Mesendoderm (in vitro differentiated cells): ENCODE data around the gene LRRC28.
A peak's percentile ranks its signal among the peaks of the same experiment; 100 is the strongest.

Experiments used
- DNase-seq: peaks from one replicate; pipeline ENCODE4 v3.0.0; 2013
- H2AK5ac ChIP-seq: 2 replicates; pipeline ENCODE4 v1.6.1; 2013; ENCODE audit warnings: low read length, inconsistent platforms
- H2BK120ac ChIP-seq: 2 replicates; pipeline ENCODE4 v1.6.1; 2013; ENCODE audit warnings: low read depth, mild to moderate bottlenecking, low read length, moderate library complexity, mixed read lengths
- H2BK15ac ChIP-seq: replicated peaks from 2 replicates; pipeline ENCODE4 v1.6.1; 2013; ENCODE audit warnings: low read depth, mild to moderate bottlenecking, moderate library complexity
- H2BK5ac ChIP-seq: 2 replicates; pipeline ENCODE4 v1.6.1; 2013; ENCODE audit warnings: low read length, inconsistent platforms
- H3K18ac ChIP-seq: 2 replicates; pipeline ENCODE4 v1.6.1; 2013; ENCODE audit warnings: mild to moderate bottlenecking, low read length, mixed read lengths
- H3K23ac ChIP-seq: one replicate; pipeline ENCODE4 v1.6.1; 2013; ENCODE audit warnings: low read length
- H3K27ac ChIP-seq: 2 replicates; pipeline ENCODE4 v1.5.1; 2013; ENCODE audit warnings: low read depth, mild to moderate bottlenecking, inconsistent platforms, low read length, moderate library complexity
- H3K27me3 ChIP-seq: 2 replicates; pipeline ENCODE4 v1.6.1; 2013; ENCODE audit warnings: low read length, control low read depth, mild to moderate bottlenecking, inconsistent platforms; ENCODE audit not compliant: insufficient read depth, poor library complexity
- H3K36me3 ChIP-seq: 2 replicates; pipeline ENCODE4 v1.6.1; 2013; ENCODE audit warnings: low read length, inconsistent platforms; ENCODE audit not compliant: control insufficient read depth, insufficient read depth
- H3K4ac ChIP-seq: one replicate; pipeline ENCODE4 v1.6.1; 2013; ENCODE audit warnings: low read depth, mild to moderate bottlenecking, low read length, moderate library complexity
- H3K4me1 ChIP-seq: 2 replicates; pipeline ENCODE4 v1.6.1; 2013; ENCODE audit warnings: low read depth, low read length, inconsistent platforms; ENCODE audit not compliant: control insufficient read depth
- H3K4me2 ChIP-seq: 2 replicates; pipeline ENCODE4 v1.6.1; 2013; ENCODE audit warnings: low read length
- H3K4me3 ChIP-seq: 2 replicates; pipeline ENCODE4 v1.5.1; 2013; ENCODE audit warnings: mild to moderate bottlenecking, low read length
- H3K56ac ChIP-seq: one replicate; pipeline ENCODE4 v1.6.1; 2013; ENCODE audit warnings: low read length
- H3K79me1 ChIP-seq: 2 replicates; pipeline ENCODE4 v1.6.1; 2013; ENCODE audit warnings: low read length, inconsistent platforms
- H3K79me2 ChIP-seq: 2 replicates; pipeline ENCODE4 v1.6.1; 2013; ENCODE audit warnings: mild to moderate bottlenecking, low read length; ENCODE audit not compliant: control insufficient read depth, insufficient read depth
- H3K9ac ChIP-seq: 2 replicates; pipeline ENCODE4 v1.6.1; 2013; ENCODE audit warnings: low read length, inconsistent platforms
- H4K5ac ChIP-seq: one replicate; pipeline ENCODE4 v1.6.1; 2013; ENCODE audit warnings: low read length
- H4K8ac ChIP-seq: one replicate; pipeline ENCODE4 v1.6.1; 2013; ENCODE audit warnings: low read depth, mild to moderate bottlenecking, control low read depth, low read length, moderate library complexity
- WGBS: extraction: QIAGEN DNeasy Blood & Tissue Kit; methylation state at CpG from one replicate; pipeline ENCODE4 v1.1.7; 2013; ENCODE audit warnings: low lambda C conversion rate, missing lambda C conversion rate; ENCODE audit not compliant: insufficient coverage; ENCODE audit errors: extremely low coverage; 5-methylcytosine and 5-hydroxymethylcytosine counted together

LRRC28 gene

DNA sequence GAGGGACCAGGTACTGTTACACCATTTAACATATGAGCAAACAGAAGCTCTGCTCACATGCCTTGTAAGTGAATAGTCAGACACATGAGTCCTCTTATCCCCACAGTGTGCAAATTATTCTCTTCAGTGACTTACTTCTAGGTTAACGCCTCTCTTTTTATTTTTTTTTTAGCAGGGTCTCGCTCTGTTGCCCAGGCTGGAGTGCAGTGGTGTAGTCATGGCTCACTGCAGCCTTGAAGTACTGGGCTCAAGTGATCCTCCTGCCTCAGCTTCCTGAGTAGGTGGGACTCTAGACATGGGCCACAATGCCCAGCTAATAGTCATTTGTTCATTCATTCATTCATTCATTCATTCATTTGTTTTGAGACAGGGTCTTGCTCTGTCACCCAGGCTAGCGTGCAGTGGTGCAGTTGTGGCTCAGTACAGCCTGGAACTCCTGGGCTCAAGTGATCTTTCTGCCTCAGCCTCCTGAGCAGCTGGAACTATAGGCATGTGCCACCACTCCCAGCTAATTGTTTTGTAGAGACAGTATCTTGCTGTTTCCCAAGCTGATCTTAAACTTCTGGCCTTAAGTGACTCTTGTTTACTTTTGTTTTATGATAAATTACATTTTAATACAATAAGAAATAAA, 94.7 kb downstream of the LRRC28 start:
- Histone ChIP-seq H2BK120ac (no peak overlapping the region), H3K4me3 (no peak overlapping the region), H4K8ac (no peak overlapping the region), H3K4me1 (no peaks in the 10 kb centered on the region), H3K18ac (no peak overlapping the region), H2AK5ac (no peak overlapping the region), H3K79me1 (no peaks in the 10 kb centered on the region), H3K36me3 (no peaks in the 10 kb centered on the region), H3K79me2 (no peaks in the 10 kb centered on the region), H4K5ac (no peak overlapping the region), H3K4me2 (no peak overlapping the region), H3K9ac (no peak overlapping the region), H2BK15ac (no peak overlapping the region), H2BK5ac (no peak overlapping the region), H3K4ac (no peak overlapping the region), H3K27ac (no peak overlapping the region), H3K27me3 (no peaks in the 10 kb centered on the region), H3K23ac (no peak overlapping the region), H3K56ac (no peak overlapping the region)
- WGBS = no CpG with 5 or more reads among the region's 3 CpGs
- DNase-seq = no peak

DNA sequence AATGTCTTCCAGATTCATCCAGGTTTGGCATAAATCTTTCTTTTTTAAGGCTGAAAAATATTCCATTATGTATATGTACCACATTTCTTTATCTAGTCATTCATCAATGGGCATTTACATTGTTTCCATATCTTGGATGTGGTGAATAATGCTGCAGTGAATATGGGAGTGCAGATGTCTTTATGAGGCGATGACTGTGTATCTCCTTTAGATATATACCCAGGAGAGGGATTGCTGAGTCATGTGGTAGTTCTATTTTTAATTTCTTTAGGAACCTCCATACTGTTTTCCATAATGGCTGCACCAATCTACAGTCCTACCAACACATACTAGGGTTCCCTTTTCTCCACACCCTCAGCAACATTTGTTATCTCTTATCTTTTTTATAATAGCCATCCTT, 96.3 kb downstream of the LRRC28 start:
- Histone ChIP-seq H2BK15ac (no peak overlapping the region), H2BK120ac (no peak overlapping the region), H3K4me2 (no peak overlapping the region), H2BK5ac (no peak overlapping the region), H3K4me3 (no peak overlapping the region), H3K79me1 (no peaks in the 10 kb centered on the region), H2AK5ac (no peak overlapping the region), H4K5ac (no peak overlapping the region), H3K36me3 (no peaks in the 10 kb centered on the region), H3K4ac (no peak overlapping the region), H3K23ac (no peak overlapping the region), H4K8ac (no peak overlapping the region), H3K79me2 (no peaks in the 10 kb centered on the region), H3K9ac (no peak overlapping the region), H3K18ac (no peak overlapping the region), H3K27me3 (no peaks in the 10 kb centered on the region), H3K27ac (no peak overlapping the region), H3K4me1 (no peaks in the 10 kb centered on the region), H3K56ac (no peak overlapping the region)
- DNase-seq = no peak
- WGBS = no CpG with 5 or more reads among the region's 1 CpG

DNA sequence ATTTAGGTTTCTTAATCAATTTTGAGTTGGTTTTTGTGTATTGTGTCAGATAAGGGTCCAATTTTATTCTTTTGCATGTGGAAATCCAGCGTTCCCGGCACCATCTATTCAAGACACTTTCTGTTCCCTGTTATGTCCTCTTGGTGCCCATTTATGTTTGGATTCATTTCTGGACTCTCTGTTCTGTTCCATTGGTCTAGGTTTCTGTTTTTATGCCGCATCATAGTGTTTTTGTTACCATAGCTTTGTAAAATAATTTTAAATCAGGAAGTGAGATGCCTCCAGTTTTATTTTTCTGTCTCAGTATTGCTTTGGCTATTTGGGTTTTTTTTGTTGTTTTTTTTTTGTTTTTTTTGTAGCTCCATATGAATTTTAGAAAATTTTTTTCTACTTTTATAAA, 97.1 kb downstream of the LRRC28 start:
- H3K79me2 ChIP-seq = no peaks in the 10 kb centered on the region
- H3K23ac ChIP-seq = no peak overlapping the region
- H3K4me2 ChIP-seq = no peak overlapping the region
- no peaks in the 10 kb centered on the region for H3K4me1 ChIP-seq
- H3K18ac ChIP-seq = no peak overlapping the region
- H3K27ac ChIP-seq = no peak overlapping the region
- H4K5ac ChIP-seq = no peak overlapping the region
- no peak overlapping the region for H3K56ac ChIP-seq
- H3K4ac ChIP-seq = no peak overlapping the region
- H2BK5ac ChIP-seq = no peak overlapping the region
- no peak overlapping the region for H3K9ac ChIP-seq
- H2AK5ac ChIP-seq = no peak overlapping the region
- H2BK15ac ChIP-seq = no peak overlapping the region
- H3K27me3 ChIP-seq = no peaks in the 10 kb centered on the region
- no peaks in the 10 kb centered on the region for H3K79me1 ChIP-seq
- DNase-seq = no peak
- no peak overlapping the region for H3K4me3 ChIP-seq
- H3K36me3 ChIP-seq = no peaks in the 10 kb centered on the region
- no peak overlapping the region for H2BK120ac ChIP-seq
- no peak overlapping the region for H4K8ac ChIP-seq
- no CpG with 5 or more reads among the region's 3 CpGs for WGBS

DNA sequence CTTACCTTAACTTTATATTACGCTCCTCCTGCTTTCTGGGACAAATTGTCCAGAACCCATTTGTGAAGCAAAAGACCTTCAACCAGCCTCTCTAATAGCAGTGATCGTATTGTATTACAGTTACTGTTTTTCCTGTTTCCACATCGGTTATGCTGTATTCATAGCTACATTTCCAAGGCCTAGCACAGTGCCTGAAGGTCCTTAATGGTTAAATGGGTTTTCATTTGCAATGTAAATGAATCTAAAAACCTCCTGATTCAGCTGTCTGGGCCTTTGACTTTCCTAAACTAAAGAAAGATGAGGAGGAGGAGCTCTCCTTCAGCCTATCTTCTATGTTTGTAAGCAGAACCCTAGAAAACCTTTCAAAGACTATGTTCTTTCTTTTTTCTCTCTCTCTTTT, 99.1 kb downstream of the LRRC28 start:
- Histone ChIP-seq H3K4me1 (no peaks in the 10 kb centered on the region), H2BK120ac (no peak overlapping the region), H3K56ac (no peak overlapping the region), H3K4me2 (no peak overlapping the region), H3K27me3 (no peaks in the 10 kb centered on the region), H3K79me2 (no peaks in the 10 kb centered on the region), H4K8ac (no peak overlapping the region), H3K9ac (no peak overlapping the region), H3K36me3 (no peaks in the 10 kb centered on the region), H2BK5ac (no peak overlapping the region), H3K27ac (no peak overlapping the region), H2BK15ac (no peak overlapping the region), H3K4me3 (no peak overlapping the region), H3K4ac (no peak overlapping the region), H3K18ac (no peak overlapping the region), H4K5ac (no peak overlapping the region), H3K79me1 (no peaks in the 10 kb centered on the region), H3K23ac (no peak overlapping the region), H2AK5ac (no peak overlapping the region)
- no CpG with 5 or more reads among the region's 3 CpGs for WGBS
- no peak for DNase-seq

DNA sequence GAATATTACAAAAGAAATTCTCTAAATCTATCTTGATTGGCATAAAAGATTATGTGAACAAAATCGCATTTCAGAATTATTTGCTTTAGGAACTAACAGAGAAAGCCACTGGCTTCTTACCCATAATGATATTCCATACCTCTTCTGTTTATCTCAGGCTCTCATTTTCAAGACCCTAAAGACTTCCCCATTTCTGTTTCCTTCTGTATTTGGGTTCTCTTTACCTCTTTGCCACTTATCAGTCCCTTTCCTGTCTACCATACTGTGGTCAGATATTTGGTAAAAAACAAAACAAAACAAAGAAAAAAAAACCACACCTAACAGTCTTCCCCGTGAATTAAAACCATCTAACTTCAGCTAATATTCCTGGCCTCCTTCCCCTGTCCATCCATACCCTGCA, 108.5 kb downstream of the LRRC28 start:
- Histone ChIP-seq H3K79me2 (no peaks in the 10 kb centered on the region), H4K8ac (no peak overlapping the region), H2AK5ac (no peak overlapping the region), H3K27me3 (no peaks in the 10 kb centered on the region), H3K18ac (no peak overlapping the region), H3K4me2 (no peak overlapping the region), H3K79me1 (no peaks in the 10 kb centered on the region), H3K4me3 (no peak overlapping the region), H4K5ac (no peak overlapping the region), H3K36me3 (no peaks in the 10 kb centered on the region), H3K9ac (no peak overlapping the region), H2BK15ac (no peak overlapping the region), H2BK5ac (no peak overlapping the region), H3K27ac (no peak overlapping the region), H3K4ac (no peak overlapping the region), H2BK120ac (no peak overlapping the region), H3K56ac (no peak overlapping the region), H3K23ac (no peak overlapping the region), H3K4me1 (no peaks in the 10 kb centered on the region)
- DNase-seq = no peak
- no CpG with 5 or more reads among the region's 2 CpGs for WGBS

DNA sequence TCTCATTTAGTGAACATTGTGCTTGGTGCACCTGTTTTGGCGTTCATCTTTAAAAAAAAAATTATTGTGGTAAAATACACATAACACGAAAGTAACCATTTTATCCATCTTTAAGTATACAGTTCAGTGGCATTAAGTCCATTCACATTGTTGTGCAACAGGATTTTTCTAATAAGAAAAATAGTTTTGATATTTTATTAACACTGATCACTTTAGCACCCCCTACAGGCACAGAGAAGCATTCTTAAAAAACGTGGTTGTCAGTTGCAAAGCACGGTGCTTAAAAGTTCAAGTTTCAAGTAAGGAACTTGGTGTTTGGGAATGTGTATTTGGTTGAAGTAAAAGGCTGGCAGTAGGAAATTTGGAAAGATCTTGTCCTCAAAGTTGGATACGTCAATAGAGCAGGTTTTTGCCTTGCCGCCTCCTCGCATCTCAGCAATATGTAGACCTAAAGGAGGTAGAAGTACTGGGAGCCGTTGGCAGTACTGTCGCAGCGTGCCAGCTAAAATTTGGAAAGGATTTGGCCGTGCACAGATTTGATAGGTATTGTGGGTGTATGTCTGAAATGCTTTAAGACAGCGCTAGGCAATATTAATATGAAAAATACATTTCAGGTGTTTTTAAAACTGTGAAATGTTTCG, 110.4 kb downstream of the LRRC28 start:
- Histone ChIP-seq H2BK120ac (no peak overlapping the region), H3K27me3 (no peaks in the 10 kb centered on the region), H3K4me1 (no peaks in the 10 kb centered on the region), H3K79me2 (no peaks in the 10 kb centered on the region), H4K5ac (no peak overlapping the region), H3K56ac (no peak overlapping the region), H3K79me1 (no peaks in the 10 kb centered on the region), H3K4me3 (no peak overlapping the region), H3K4me2 (no peak overlapping the region), H3K4ac (no peak overlapping the region), H3K23ac (no peak overlapping the region), H2BK5ac (no peak overlapping the region), H2BK15ac (no peak overlapping the region), H2AK5ac (no peak overlapping the region), H3K27ac (no peak overlapping the region), H3K9ac (no peak overlapping the region), H4K8ac (no peak overlapping the region), H3K36me3 (no peaks in the 10 kb centered on the region), H3K18ac (no peak overlapping the region)
- no CpG with 5 or more reads among the region's 13 CpGs for WGBS
- peak; percentile 19 for DNase-seq
